ENCODE data around the gene IDI2. TPM values are rescaled to one million over a fixed set of nuclear protein-coding genes. Genes with fewer than 3 reads are reported as not detected.

The IDI2 gene
- polyA plus RNA-seq, 1 donor (not counting 4 experiments of a cell fraction or from before 2014, with no cell fraction given), result not detected

DNA sequence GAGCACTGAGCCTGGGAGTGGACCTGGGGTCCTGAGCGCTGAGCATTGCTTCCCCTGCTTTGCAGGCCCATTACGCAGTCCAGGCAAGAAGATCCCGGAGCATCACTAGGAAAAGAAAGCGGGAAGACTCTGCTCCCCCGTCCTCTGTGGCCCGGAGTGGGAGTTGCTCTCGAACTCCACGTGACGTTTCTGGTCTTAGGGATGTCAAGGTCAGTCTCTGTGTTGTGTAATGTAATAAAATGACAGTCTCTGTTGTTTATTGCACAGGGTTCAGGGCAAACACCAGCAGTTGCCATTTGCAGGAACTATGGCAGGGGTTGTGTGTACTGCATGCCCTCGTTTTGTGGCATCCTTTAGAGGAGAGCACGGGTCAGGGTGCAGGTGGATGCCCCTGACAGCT, 10.0 kb downstream of the IDI2 start:
- Histone ChIP-seq H3K9me3 (ENCODE audit: control insufficient read depth, low read depth, low read length) (no peaks in the 10 kb centered on the region), H3K79me2 (ENCODE audit: control insufficient read depth, insufficient read depth, low read length) (peaks cover 4% of the 10 kb centered on the region), H3K4me1 (ENCODE audit: control insufficient read depth, extremely low read depth, insufficient read depth, low read length) (no peaks in the 10 kb centered on the region), H3K27me3 (ENCODE audit: control insufficient read depth, extremely low read depth, insufficient read depth, low read length) (no peaks in the 10 kb centered on the region), H3K4me3 (ENCODE audit: control insufficient read depth in 2 of 3, extremely low read depth in 1 of 3, insufficient read depth in 2 of 3, low read depth in 1 of 3, low read length in 3 of 3) (no peak overlapping the region), H3K9me1 (ENCODE audit: control insufficient read depth, extremely low read depth, insufficient read depth, low read length) (no peaks in the 10 kb centered on the region), H3K9ac (ENCODE audit: control insufficient read depth, extremely low read depth, insufficient read depth, low read length) (no peak overlapping the region), H2AFZ (ENCODE audit: control insufficient read depth, low read length) (no peak overlapping the region), H4K20me1 (ENCODE audit: control insufficient read depth, extremely low read depth, insufficient read depth, low read length) (no peaks in the 10 kb centered on the region), H3K27ac (ENCODE audit: control insufficient read depth, insufficient read depth, low read length) (no peak overlapping the region), H3K36me3 (ENCODE audit: control insufficient read depth in 2 of 2, extremely low read depth in 1 of 2, insufficient read depth in 2 of 2, low read length in 2 of 2) (peaks cover 42 to 55% of the 10 kb centered on the region in 2 experiments), H3K4me2 (ENCODE audit: control insufficient read depth, extremely low read depth, insufficient read depth, low read depth, low read length) (no peak overlapping the region)
- dilution Hi-C loops (cut with MboI; ENCODE audit: extremely low pct_ligation_motif_present, low sequenced_read_pairs), result no loop called here
- DNase-seq (ENCODE audit: low read depth, low spot score) (no peak), FAIRE-seq (no peak)
- TF ChIP-seq EZH2 (IDR thresholded peaks at IDR 0.05; ENCODE audit: low read length), result no peak
- TF ChIP-seq, protein P1, sequence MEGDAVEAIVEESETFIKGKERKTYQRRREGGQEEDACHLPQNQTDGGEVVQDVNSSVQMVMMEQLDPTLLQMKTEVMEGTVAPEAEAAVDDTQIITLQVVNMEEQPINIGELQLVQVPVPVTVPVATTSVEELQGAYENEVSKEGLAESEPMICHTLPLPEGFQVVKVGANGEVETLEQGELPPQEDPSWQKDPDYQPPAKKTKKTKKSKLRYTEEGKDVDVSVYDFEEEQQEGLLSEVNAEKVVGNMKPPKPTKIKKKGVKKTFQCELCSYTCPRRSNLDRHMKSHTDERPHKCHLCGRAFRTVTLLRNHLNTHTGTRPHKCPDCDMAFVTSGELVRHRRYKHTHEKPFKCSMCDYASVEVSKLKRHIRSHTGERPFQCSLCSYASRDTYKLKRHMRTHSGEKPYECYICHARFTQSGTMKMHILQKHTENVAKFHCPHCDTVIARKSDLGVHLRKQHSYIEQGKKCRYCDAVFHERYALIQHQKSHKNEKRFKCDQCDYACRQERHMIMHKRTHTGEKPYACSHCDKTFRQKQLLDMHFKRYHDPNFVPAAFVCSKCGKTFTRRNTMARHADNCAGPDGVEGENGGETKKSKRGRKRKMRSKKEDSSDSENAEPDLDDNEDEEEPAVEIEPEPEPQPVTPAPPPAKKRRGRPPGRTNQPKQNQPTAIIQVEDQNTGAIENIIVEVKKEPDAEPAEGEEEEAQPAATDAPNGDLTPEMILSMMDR (optimal IDR thresholded peaks at IDR 0.05 in 1 of 3, IDR thresholded peaks at IDR 0.05 in 1 of 3, conservative IDR thresholded peaks at IDR 0.05 in 1 of 3; ENCODE audit: extremely low read depth in 1 of 3, insufficient read depth in 2 of 3, low read length in 3 of 3), result no peak

DNA sequence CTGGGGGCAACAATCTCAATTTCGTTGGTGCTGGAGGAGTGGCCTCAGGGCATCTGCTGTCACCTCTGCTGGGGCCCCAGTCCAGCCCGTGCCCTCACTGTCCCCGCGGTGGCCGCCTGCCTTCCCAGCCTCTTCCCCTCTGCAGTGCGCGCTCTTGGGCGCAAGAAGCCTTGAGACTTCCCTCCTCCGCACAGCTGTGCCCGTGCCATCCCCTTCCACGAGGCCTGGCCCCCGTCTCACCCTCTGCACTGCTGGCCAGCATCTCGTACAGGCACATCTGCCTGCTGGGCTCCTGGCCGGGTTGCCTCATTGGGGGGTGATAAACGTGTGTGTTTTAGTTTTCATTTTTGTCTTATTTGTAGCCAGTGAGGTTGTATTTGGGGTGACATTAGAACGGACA, 14.0 kb downstream of the IDI2 start:
- TF ChIP-seq EZH2 (IDR thresholded peaks at IDR 0.05; ENCODE audit: low read length), result no peak
- TF ChIP-seq, protein P1 (optimal IDR thresholded peaks at IDR 0.05 in 1 of 3, IDR thresholded peaks at IDR 0.05 in 1 of 3, conservative IDR thresholded peaks at IDR 0.05 in 1 of 3; ENCODE audit: extremely low read depth in 1 of 3, insufficient read depth in 2 of 3, low read length in 3 of 3), result no peak
- Histone ChIP-seq H3K36me3 (ENCODE audit: control insufficient read depth in 2 of 2, extremely low read depth in 1 of 2, insufficient read depth in 2 of 2, low read length in 2 of 2) (peaks cover 47 to 50% of the 10 kb centered on the region in 2 experiments), H4K20me1 (ENCODE audit: control insufficient read depth, extremely low read depth, insufficient read depth, low read length) (peaks cover 1% of the 10 kb centered on the region), H3K4me2 (ENCODE audit: control insufficient read depth, extremely low read depth, insufficient read depth, low read depth, low read length) (no peak overlapping the region), H3K4me3 (ENCODE audit: control insufficient read depth in 2 of 3, extremely low read depth in 1 of 3, insufficient read depth in 2 of 3, low read depth in 1 of 3, low read length in 3 of 3) (no peak overlapping the region), H3K9me3 (ENCODE audit: control insufficient read depth, low read depth, low read length) (no peaks in the 10 kb centered on the region), H3K27me3 (ENCODE audit: control insufficient read depth, extremely low read depth, insufficient read depth, low read length) (no peaks in the 10 kb centered on the region), H3K9me1 (ENCODE audit: control insufficient read depth, extremely low read depth, insufficient read depth, low read length) (no peaks in the 10 kb centered on the region), H3K79me2 (ENCODE audit: control insufficient read depth, insufficient read depth, low read length) (peaks cover 10% of the 10 kb centered on the region), H3K27ac (ENCODE audit: control insufficient read depth, insufficient read depth, low read length) (no peak overlapping the region), H3K9ac (ENCODE audit: control insufficient read depth, extremely low read depth, insufficient read depth, low read length) (no peak overlapping the region), H3K4me1 (ENCODE audit: control insufficient read depth, extremely low read depth, insufficient read depth, low read length) (no peaks in the 10 kb centered on the region), H2AFZ (ENCODE audit: control insufficient read depth, low read length) (no peak overlapping the region)
- DNase-seq (ENCODE audit: low read depth, low spot score), result no peak
- FAIRE-seq, result no peak
- dilution Hi-C loops (cut with MboI; ENCODE audit: extremely low pct_ligation_motif_present, low sequenced_read_pairs), result no loop called here
